Measurements from ENCODE around the gene TRIP13. TPM values are rescaled to one million over a fixed set of nuclear protein-coding genes. Genes with fewer than 3 reads are reported as not detected.

TRIP13 gene
- total RNA-seq, 1 experiment from 2014 or later = 21.4 TPM

- no peak for DNase-seq (ENCODE audit: unreplicated experiment)
- Mint-ChIP-seq H3K36me3 (ENCODE audit: insufficient read depth, unreplicated experiment) (no peaks in the 10 kb centered on the region), H3K9me3 (ENCODE audit: unreplicated experiment) (no peaks in the 10 kb centered on the region), H3K27ac (ENCODE audit: low read depth, unreplicated experiment) (no peak overlapping the region), H3K4me1 (ENCODE audit: insufficient read depth, unreplicated experiment) (no peaks in the 10 kb centered on the region), H3K4me3 (ENCODE audit: unreplicated experiment) (no peak overlapping the region), H3K27me3 (ENCODE audit: insufficient read depth, unreplicated experiment) (peaks cover 28% of the 10 kb centered on the region)
- no peak for TF ChIP-seq CTCF (IDR thresholded peaks at IDR 0.05; ENCODE audit: unreplicated experiment)
- intact Hi-C loops (cut with micrococcal nuclease) = no loop called here
- ChIA-PET POLR2A (no interaction called here), CTCF (no interaction called here)
- no TSS peak for BruUV-seq (replicated peaks)
These were observed 36.9 kb downstream of the TRIP13 start for GRCh38 chr5:929596-929995.

- ChIA-PET POLR2A (no interaction called here), CTCF (interaction anchor here (0.7 to 2.0 kb wide), 2 partner anchors 40 to 243 kb away, joined by 3 to 8 read pairs; no protein-coding TSS in a partner anchor)
- Mint-ChIP-seq H3K27ac (ENCODE audit: low read depth, unreplicated experiment) (no peak overlapping the region), H3K4me1 (ENCODE audit: insufficient read depth, unreplicated experiment) (no peaks in the 10 kb centered on the region), H3K4me3 (ENCODE audit: unreplicated experiment) (no peak overlapping the region), H3K27me3 (ENCODE audit: insufficient read depth, unreplicated experiment) (peaks cover 29% of the 10 kb centered on the region), H3K9me3 (ENCODE audit: unreplicated experiment) (no peaks in the 10 kb centered on the region), H3K36me3 (ENCODE audit: insufficient read depth, unreplicated experiment) (no peaks in the 10 kb centered on the region)
- no peak for TF ChIP-seq CTCF (IDR thresholded peaks at IDR 0.05; ENCODE audit: unreplicated experiment)
- BruUV-seq (replicated peaks) = no TSS peak
- intact Hi-C loops (cut with micrococcal nuclease) = loop anchor here (5.0 kb wide), 1 partner anchor 721 kb away; no protein-coding TSS in a partner anchor
- no peak for DNase-seq (ENCODE audit: unreplicated experiment)
These were observed 38.2 kb downstream of the TRIP13 start for GRCh38 chr5:930866-931265.

GRCh38 chr5:931570-932145 lies 39.0 kb downstream of the TRIP13 start:
- no peak overlapping the region for H3K27ac Mint-ChIP-seq (ENCODE audit: low read depth, unreplicated experiment)
- no peak for TF ChIP-seq CTCF (IDR thresholded peaks at IDR 0.05; ENCODE audit: unreplicated experiment)
- peaks cover 36% of the 10 kb centered on the region for H3K27me3 Mint-ChIP-seq (ENCODE audit: insufficient read depth, unreplicated experiment)
- ChIA-PET POLR2A (interaction anchor here (0.6 kb wide), 1 partner anchor 712 kb away, joined by 5 read pairs; no protein-coding TSS in a partner anchor), CTCF (interaction anchor here (0.7 to 2.0 kb wide), 6 partner anchors 8 to 243 kb away, joined by 3 to 10 read pairs (median 4); no protein-coding TSS in a partner anchor)
- H3K9me3 Mint-ChIP-seq (ENCODE audit: unreplicated experiment) = no peaks in the 10 kb centered on the region
- DNase-seq (ENCODE audit: unreplicated experiment) = no peak
- no peak overlapping the region for H3K4me3 Mint-ChIP-seq (ENCODE audit: unreplicated experiment)
- H3K4me1 Mint-ChIP-seq (ENCODE audit: insufficient read depth, unreplicated experiment) = no peaks in the 10 kb centered on the region
- intact Hi-C loops (cut with micrococcal nuclease) = loop anchor here (5.0 kb wide), 1 partner anchor 721 kb away; no protein-coding TSS in a partner anchor
- H3K36me3 Mint-ChIP-seq (ENCODE audit: insufficient read depth, unreplicated experiment) = no peaks in the 10 kb centered on the region
- no TSS peak for BruUV-seq (replicated peaks)

GRCh38 chr5:932151-932627 lies 39.5 kb downstream of the TRIP13 start:
- Mint-ChIP-seq H3K9me3 (ENCODE audit: unreplicated experiment) (no peaks in the 10 kb centered on the region), H3K4me1 (ENCODE audit: insufficient read depth, unreplicated experiment) (no peaks in the 10 kb centered on the region), H3K27ac (ENCODE audit: low read depth, unreplicated experiment) (no peak overlapping the region), H3K4me3 (ENCODE audit: unreplicated experiment) (no peak overlapping the region), H3K27me3 (ENCODE audit: insufficient read depth, unreplicated experiment) (peaks cover 42% of the 10 kb centered on the region), H3K36me3 (ENCODE audit: insufficient read depth, unreplicated experiment) (no peaks in the 10 kb centered on the region)
- DNase-seq (ENCODE audit: unreplicated experiment) = no peak
- ChIA-PET CTCF (interaction anchor here (0.7 to 2.0 kb wide), 5 partner anchors 9 to 242 kb away, joined by 3 to 10 read pairs (median 6); no protein-coding TSS in a partner anchor), POLR2A (no interaction called here)
- no peak for TF ChIP-seq CTCF (IDR thresholded peaks at IDR 0.05; ENCODE audit: unreplicated experiment)
- BruUV-seq (replicated peaks) = no TSS peak
- intact Hi-C loops (cut with micrococcal nuclease) = loop anchor here (5.0 kb wide), 1 partner anchor 720 kb away; no protein-coding TSS in a partner anchor

Measured in MCF 10A (cell line).